Retinal pigment epithelial cell (primary cell): Measurements from ENCODE around the gene TSPOAP1.

Experiments used
- DNase-seq: peaks from one replicate; pipeline ENCODE4 v3.0.0-alpha.2; 2010; ENCODE audit warnings: low read depth
- H3K4me3 ChIP-seq: 2 replicates; pipeline ENCODE4 v1.5.1; 2011; ENCODE audit warnings: mild to moderate bottlenecking, low read length, control low read depth, moderate library complexity
- CTCF ChIP-seq: conservative IDR thresholded peaks from 2 replicates; pipeline ENCODE4 v1.5.1; 2011; ENCODE audit warnings: low read depth, low read length, control low read depth, inconsistent platforms

The TSPOAP1 gene

GRCh38 chr17:58367461-58367860, 38.9 kb upstream of the TSPOAP1 start:
- TF ChIP-seq CTCF: no peak
- no peak overlapping the region for H3K4me3 ChIP-seq
- DNase-seq: no peak

- no peak for TF ChIP-seq CTCF
- no peak for DNase-seq
- no peak overlapping the region for H3K4me3 ChIP-seq
Measured at GRCh38 chr17:58365980-58366595, 37.5 kb upstream of the TSPOAP1 start.

GRCh38 chr17:58365185-58365979, 36.8 kb upstream of the TSPOAP1 start:
- no peak for DNase-seq

GRCh38 chr17:58364270-58364942, 35.8 kb upstream of the TSPOAP1 start:
- no peak for TF ChIP-seq CTCF
- H3K4me3 ChIP-seq: no peak overlapping the region
- no peak for DNase-seq

More at GRCh38 chr17:58365185-58365979, 36.8 kb upstream of the TSPOAP1 start:
- H3K4me3 ChIP-seq: no peak overlapping the region
- TF ChIP-seq CTCF: no peak

- H3K4me3 ChIP-seq: no peak overlapping the region
- no peak for TF ChIP-seq CTCF
- no peak for DNase-seq
Measured at GRCh38 chr17:58363457-58364185, 35.0 kb upstream of the TSPOAP1 start.

- TF ChIP-seq CTCF: no peak
- DNase-seq: no peak
- no peak overlapping the region for H3K4me3 ChIP-seq
Measured at GRCh38 chr17:58362368-58363014, 33.9 kb upstream of the TSPOAP1 start.
